Fibroblast of lung (primary cell): ENCODE data around the gene SSB. TPM values are rescaled to one million over a fixed set of nuclear protein-coding genes. Genes with fewer than 3 reads are reported as not detected.

Experiments
- DNase-seq, 2 donors: peaks; one replicate each; pipeline versions ENCODE4 v3.0.0 to v3.0.0-alpha.2; 2010; ENCODE audit warnings: low read depth in 2 of 2
- H2AFZ ChIP-seq: 2 replicates; pipeline ENCODE4 v1.5.1; 2012; ENCODE audit warnings: low read length, control low read depth, inconsistent platforms
- H3K27ac ChIP-seq: 2 replicates; pipeline ENCODE4 v1.5.1; 2011; ENCODE audit warnings: low read length, control low read depth; ENCODE audit not compliant: insufficient read depth
- H3K27me3 ChIP-seq: 2 replicates; pipeline ENCODE4 v1.5.1; 2011; ENCODE audit warnings: mild to moderate bottlenecking, low read length; ENCODE audit not compliant: control insufficient read depth, insufficient read depth
- H3K36me3 ChIP-seq: 2 replicates; pipeline ENCODE4 v1.5.1; 2011; ENCODE audit warnings: low read length; ENCODE audit not compliant: control insufficient read depth, insufficient read depth
- H3K4me1 ChIP-seq: 2 replicates; pipeline ENCODE4 v1.5.1; 2011; ENCODE audit warnings: low read length; ENCODE audit not compliant: control insufficient read depth, insufficient read depth; ENCODE audit errors: extremely low read depth
- H3K4me2 ChIP-seq: 2 replicates; pipeline ENCODE4 v1.5.1; 2011; ENCODE audit warnings: low read length, control low read depth; ENCODE audit not compliant: insufficient read depth; ENCODE audit errors: extremely low read depth
- H3K4me3 ChIP-seq, 4 experiments: fragments of 200-600 bp in 1 of 4; sonication (generic) in 1 of 4; replicated peaks in 1 of 4; 2 replicates each; pipeline ENCODE4 v1.5.1; 2011 to 2016; ENCODE audit warnings: low read length in 4 of 4, low read depth in 3 of 4, mild to moderate bottlenecking in 3 of 4, control low read depth in 2 of 4, inconsistent platforms in 1 of 4, mixed read lengths in 1 of 4; ENCODE audit not compliant: insufficient read depth in 1 of 4; ENCODE audit errors: control extremely low read depth in 1 of 4
- H3K79me2 ChIP-seq: 2 replicates; pipeline ENCODE4 v1.5.1; 2012; ENCODE audit warnings: mild to moderate bottlenecking, low read length, inconsistent platforms; ENCODE audit not compliant: control insufficient read depth, insufficient read depth
- H3K9ac ChIP-seq: 2 replicates; pipeline ENCODE4 v1.5.1; 2011; ENCODE audit warnings: mild to moderate bottlenecking, low read length, control low read depth; ENCODE audit not compliant: insufficient read depth
- H3K9me3 ChIP-seq: 2 replicates; pipeline ENCODE4 v1.5.1; 2012; ENCODE audit warnings: low read depth, low read length; ENCODE audit not compliant: control insufficient read depth, insufficient read depth
- H4K20me1 ChIP-seq: 2 replicates; pipeline ENCODE4 v1.5.1; 2011; ENCODE audit warnings: low read length; ENCODE audit not compliant: control insufficient read depth, insufficient read depth; ENCODE audit errors: extremely low read depth
- CTCF ChIP-seq, 2 donors: IDR thresholded peaks in 1 of 2; conservative IDR thresholded peaks in 1 of 2; 1 replicate in 1 of 2; 2 replicates in 1 of 2; pipeline ENCODE4 v1.5.1; 2011 to 2012; ENCODE audit warnings: low read length in 2 of 2, control low read depth in 1 of 2, inconsistent platforms in 1 of 2, low read depth in 1 of 2, mild to moderate bottlenecking in 1 of 2
- EZH2 ChIP-seq: IDR thresholded peaks from 2 replicates; pipeline ENCODE4 v1.5.1; 2012; ENCODE audit warnings: low read length, control low read depth, mild to moderate bottlenecking; ENCODE audit errors: missing control alignments
- polyA plus RNA-seq, 2 donors: library from polyadenylated mRNA; depleted of rRNA in 1 of 2; stranded (reverse) in 1 of 2; unstranded in 1 of 2; fragments of >200 nt; gene quantifications; 2 replicates each; pipeline ENCODE4 v1.2.1, GENCODE V29; 2011 to 2012; ENCODE audit warnings: missing spikeins in 1 of 2
- total RNA-seq: library from RNA; depleted of rRNA; stranded (reverse); fragments of >200 nt; gene quantifications from 2 replicates; pipeline ENCODE4 v1.2.1, GENCODE V29; 2014

The SSB gene
- total and polyA plus RNA-seq, 2 donors (not counting 1 experiment from before 2014, with no cell fraction given), result 83.6 to 138 TPM

GRCh38 chr2:169782513-169782912 is 16.2 kb upstream of the SSB start:
- H4K20me1 ChIP-seq, result no peaks in the 10 kb centered on the region
- no peak overlapping the region for H3K4me3 ChIP-seq
- H3K4me2 ChIP-seq, result no peak overlapping the region
- H3K36me3 ChIP-seq, result no peaks in the 10 kb centered on the region
- H3K9ac ChIP-seq, result no peak overlapping the region
- no peak for DNase-seq
- no peaks in the 10 kb centered on the region for H3K4me1 ChIP-seq
- no peaks in the 10 kb centered on the region for H3K79me2 ChIP-seq
- H3K9me3 ChIP-seq, result no peaks in the 10 kb centered on the region
- H2AFZ ChIP-seq, result no peak overlapping the region
- no peak overlapping the region for H3K27ac ChIP-seq
- H3K27me3 ChIP-seq, result no peaks in the 10 kb centered on the region
- TF ChIP-seq CTCF (conservative IDR thresholded peaks at IDR 0.05 in 1 of 2, IDR thresholded peaks at IDR 0.05 in 1 of 2; ENCODE audit: low read depth in 1 of 2, low read length in 2 of 2) (no peak), EZH2 (no peak)

- no peak for TF ChIP-seq CTCF (conservative IDR thresholded peaks at IDR 0.05 in 1 of 2, IDR thresholded peaks at IDR 0.05 in 1 of 2; ENCODE audit: low read depth in 1 of 2, low read length in 2 of 2)
- no peak for TF ChIP-seq EZH2
- H3K9ac ChIP-seq, result no peak overlapping the region
- H3K79me2 ChIP-seq, result no peaks in the 10 kb centered on the region
- no peak overlapping the region for H2AFZ ChIP-seq
- no peak overlapping the region for H3K4me3 ChIP-seq
- H3K27me3 ChIP-seq, result no peaks in the 10 kb centered on the region
- DNase-seq, result no peak
- no peaks in the 10 kb centered on the region for H3K9me3 ChIP-seq
- H3K27ac ChIP-seq, result no peak overlapping the region
- no peaks in the 10 kb centered on the region for H3K36me3 ChIP-seq
- H3K4me2 ChIP-seq, result no peak overlapping the region
- H4K20me1 ChIP-seq, result no peaks in the 10 kb centered on the region
- no peaks in the 10 kb centered on the region for H3K4me1 ChIP-seq
These were observed 8.1 kb upstream of the SSB start for GRCh38 chr2:169790581-169790980.

GRCh38 chr2:169795181-169795580 is 3.5 kb upstream of the SSB start:
- no peak for DNase-seq

More at GRCh38 chr2:169795181-169795580, 3.5 kb upstream of the SSB start:
- no peak for TF ChIP-seq CTCF (conservative IDR thresholded peaks at IDR 0.05 in 1 of 2, IDR thresholded peaks at IDR 0.05 in 1 of 2; ENCODE audit: low read depth in 1 of 2, low read length in 2 of 2)
- no peak for TF ChIP-seq EZH2
- no peak overlapping the region for H2AFZ ChIP-seq
- H3K27me3 ChIP-seq, result no peaks in the 10 kb centered on the region
- no peaks in the 10 kb centered on the region for H4K20me1 ChIP-seq
- H3K9ac ChIP-seq, result no peak overlapping the region
- H3K27ac ChIP-seq, result no peak overlapping the region
- no peaks in the 10 kb centered on the region for H3K36me3 ChIP-seq
- H3K79me2 ChIP-seq, result peaks cover 12% of the 10 kb centered on the region
- no peaks in the 10 kb centered on the region for H3K9me3 ChIP-seq
- H3K4me3 ChIP-seq, result no peak overlapping the region
- no peaks in the 10 kb centered on the region for H3K4me1 ChIP-seq
- H3K4me2 ChIP-seq, result no peak overlapping the region
